ENCODE measurements around the gene GRID1. TPM values are rescaled to one million over a fixed set of nuclear protein-coding genes. Genes with fewer than 3 reads are reported as not detected.
"Not testable (repeated sequence)": the region's sequence is repeated elsewhere in the genome, so short reads cannot be mapped to it uniquely, and the experiment has no call there.

Gene GRID1
- total and polyA plus RNA-seq, 5 donors = 0.06 to 1.8 (median 0.29) TPM

DNA sequence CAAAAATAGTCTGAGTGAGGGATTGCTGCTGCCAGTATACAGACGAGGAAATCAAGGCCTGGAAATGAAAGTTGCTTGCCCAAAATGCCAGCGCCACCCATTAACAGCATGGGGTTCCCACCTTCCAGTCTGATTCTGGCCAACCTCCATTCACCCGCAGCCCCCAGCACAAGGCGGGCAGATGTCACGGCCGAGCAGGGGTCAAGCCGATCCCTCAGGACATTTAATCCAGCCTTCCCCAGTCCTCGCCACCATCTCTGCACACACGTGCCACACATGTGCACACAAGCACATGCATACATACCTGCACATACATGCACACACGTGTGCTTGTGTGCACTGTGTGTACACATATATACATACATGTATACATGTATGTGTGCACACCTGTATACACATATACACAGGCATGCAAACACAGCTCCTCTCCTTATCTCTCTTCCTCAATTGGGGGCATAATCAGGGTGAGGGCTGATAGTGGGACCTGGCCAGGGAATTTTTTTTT lies 122.9 kb downstream of the GRID1 start:
- DNase-seq (no peak), ATAC-seq (no peak)
- Histone ChIP-seq H3K4me1 (ENCODE audit: control insufficient read depth, insufficient read depth, low read length) (no peaks in the 10 kb centered on the region), H3K9me3 (ENCODE audit: control insufficient read depth, low read length) (no peaks in the 10 kb centered on the region), H3K27ac (ENCODE audit: low read length) (no peak overlapping the region), H3K27me3 (ENCODE audit: control insufficient read depth, insufficient read depth) (no peaks in the 10 kb centered on the region), H3K4me3 (ENCODE audit: low read length) (no peak overlapping the region)
- intact Hi-C loops (cut with DNase I) = no loop called here
- 86% methylated on average over 10 of the region's 10 CpGs for WGBS

DNA sequence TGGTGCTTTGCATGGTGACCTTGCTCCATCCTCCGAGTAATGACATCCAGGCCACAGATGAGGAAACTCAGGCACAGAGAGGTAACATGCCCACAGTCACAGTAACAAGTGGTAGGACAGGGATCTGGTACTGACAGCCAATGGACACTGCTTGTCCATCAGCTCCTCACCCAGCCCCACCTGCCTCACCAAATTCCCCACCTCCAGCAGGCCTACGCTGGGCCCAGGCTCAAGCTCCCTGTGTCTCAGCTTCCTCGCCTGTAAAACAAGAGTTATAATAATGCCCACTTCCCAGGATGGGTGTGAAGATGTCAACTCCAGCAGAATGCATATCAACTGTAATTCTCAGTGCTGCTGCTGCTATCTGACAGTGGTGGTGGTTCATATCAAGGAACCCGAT lies 123.8 kb downstream of the GRID1 start:
- Histone ChIP-seq H3K27ac (ENCODE audit: low read length) (no peak overlapping the region), H3K9me3 (ENCODE audit: control insufficient read depth, low read length) (no peaks in the 10 kb centered on the region), H3K4me3 (ENCODE audit: low read length) (no peak overlapping the region), H3K4me1 (ENCODE audit: control insufficient read depth, insufficient read depth, low read length) (no peaks in the 10 kb centered on the region), H3K27me3 (ENCODE audit: control insufficient read depth, insufficient read depth) (no peaks in the 10 kb centered on the region)
- DNase-seq (no peak), ATAC-seq (no peak)
- intact Hi-C loops (cut with DNase I) = no loop called here
- WGBS = 90% methylated on average over 4 of the region's 4 CpGs

DNA sequence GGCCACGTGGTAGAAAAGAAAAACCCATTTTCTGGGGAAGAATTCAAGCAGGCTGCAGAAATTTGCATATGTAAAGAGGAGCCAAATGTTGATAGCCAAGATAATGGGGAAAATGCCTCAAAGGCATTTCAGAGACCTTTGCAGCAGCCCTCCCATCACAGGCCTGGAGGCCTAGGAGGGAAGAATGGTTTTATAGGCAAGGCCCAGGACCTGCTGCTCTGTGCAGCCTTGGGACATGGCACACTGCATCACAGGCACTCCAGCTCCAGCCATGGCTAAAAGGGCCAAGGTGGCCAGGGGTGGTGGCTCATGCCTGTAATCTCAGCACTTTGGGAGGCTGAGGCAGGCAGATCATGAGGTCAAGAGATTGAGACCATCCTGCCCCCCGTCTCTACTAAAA lies 128.5 kb downstream of the GRID1 start:
- ATAC-seq; H3K4me3 ChIP-seq (ENCODE audit: low read length); DNase-seq; intact Hi-C loops (cut with DNase I); H3K27me3 ChIP-seq (ENCODE audit: control insufficient read depth, insufficient read depth); H3K9me3 ChIP-seq (ENCODE audit: control insufficient read depth, low read length); H3K4me1 ChIP-seq (ENCODE audit: control insufficient read depth, insufficient read depth, low read length); H3K27ac ChIP-seq (ENCODE audit: low read length): not testable (repeated sequence)
- 42% methylated on average over 2 of the region's 2 CpGs for WGBS

DNA sequence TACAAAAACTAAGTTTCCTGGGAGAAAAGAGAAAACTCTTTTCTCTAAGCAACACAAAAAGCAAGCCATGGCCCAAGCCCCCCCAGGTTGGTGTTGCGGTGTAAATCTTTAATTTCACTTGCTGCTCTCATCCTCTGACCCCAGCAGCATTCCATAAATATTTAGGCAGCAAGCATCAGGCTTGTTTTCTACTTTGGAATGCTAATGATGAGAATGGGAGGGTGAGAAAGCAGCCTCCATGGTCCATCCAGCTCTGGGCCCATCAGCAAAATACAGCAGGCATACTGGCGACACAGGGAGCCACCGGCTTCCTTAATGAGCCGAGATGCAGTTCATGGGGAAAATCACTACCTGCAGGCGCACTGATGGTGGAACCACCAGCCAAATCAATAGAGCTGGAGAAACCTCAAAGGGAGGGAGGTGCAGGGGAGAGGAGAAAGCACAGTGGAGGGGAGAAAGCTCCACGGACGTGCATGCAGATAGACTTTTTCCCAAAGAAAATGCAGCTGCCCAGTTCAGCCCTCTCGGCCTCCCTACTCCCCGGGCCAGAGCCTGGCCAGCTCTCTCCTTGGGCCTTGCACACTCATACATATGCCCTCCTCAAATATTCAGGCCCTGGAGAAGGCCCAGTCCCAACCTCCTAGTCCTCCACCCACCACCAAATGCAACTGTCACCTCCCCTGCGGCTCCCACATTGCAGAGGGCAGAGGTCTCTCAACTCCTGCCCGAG lies 131.9 kb downstream of the GRID1 start:
- intact Hi-C loops (cut with DNase I) = no loop called here
- no peak for ATAC-seq
- no peak overlapping the region for H3K27ac ChIP-seq (ENCODE audit: low read length)
- H3K27me3 ChIP-seq (ENCODE audit: control insufficient read depth, insufficient read depth) = no peaks in the 10 kb centered on the region
- no peak for DNase-seq
- H3K4me1 ChIP-seq (ENCODE audit: control insufficient read depth, insufficient read depth, low read length) = no peaks in the 10 kb centered on the region
- H3K4me3 ChIP-seq (ENCODE audit: low read length) = no peak overlapping the region
- H3K9me3 ChIP-seq (ENCODE audit: control insufficient read depth, low read length) = no peaks in the 10 kb centered on the region
- WGBS = 60% methylated on average over 11 of the region's 11 CpGs

DNA sequence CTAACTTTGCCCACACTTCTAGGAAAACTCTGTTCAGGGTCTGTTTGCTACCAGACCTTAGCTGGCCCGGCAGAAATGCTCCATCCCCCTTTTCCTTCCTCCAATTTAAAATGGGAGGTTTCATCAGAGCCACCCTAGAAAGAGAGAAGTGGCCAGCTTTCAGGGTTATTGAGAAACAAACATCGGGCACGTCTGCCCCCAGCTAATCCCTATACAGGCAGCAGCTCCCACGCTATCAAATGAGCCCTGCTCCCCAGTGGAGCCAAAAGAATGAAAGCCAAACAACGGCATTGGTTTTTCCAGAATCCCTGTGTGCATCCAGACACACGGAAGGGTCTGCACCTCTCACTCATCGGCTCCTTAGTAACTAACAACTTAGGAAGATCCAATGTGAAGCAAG lies 132.5 kb downstream of the GRID1 start:
- DNase-seq = no peak
- H3K27ac ChIP-seq (ENCODE audit: low read length) = no peak overlapping the region
- no peaks in the 10 kb centered on the region for H3K9me3 ChIP-seq (ENCODE audit: control insufficient read depth, low read length)
- H3K4me1 ChIP-seq (ENCODE audit: control insufficient read depth, insufficient read depth, low read length) = no peaks in the 10 kb centered on the region
- intact Hi-C loops (cut with DNase I) = no loop called here
- H3K4me3 ChIP-seq (ENCODE audit: low read length) = no peak overlapping the region
- WGBS = 41% methylated on average over 7 of the region's 7 CpGs
- no peak for ATAC-seq
- no peaks in the 10 kb centered on the region for H3K27me3 ChIP-seq (ENCODE audit: control insufficient read depth, insufficient read depth)

DNA sequence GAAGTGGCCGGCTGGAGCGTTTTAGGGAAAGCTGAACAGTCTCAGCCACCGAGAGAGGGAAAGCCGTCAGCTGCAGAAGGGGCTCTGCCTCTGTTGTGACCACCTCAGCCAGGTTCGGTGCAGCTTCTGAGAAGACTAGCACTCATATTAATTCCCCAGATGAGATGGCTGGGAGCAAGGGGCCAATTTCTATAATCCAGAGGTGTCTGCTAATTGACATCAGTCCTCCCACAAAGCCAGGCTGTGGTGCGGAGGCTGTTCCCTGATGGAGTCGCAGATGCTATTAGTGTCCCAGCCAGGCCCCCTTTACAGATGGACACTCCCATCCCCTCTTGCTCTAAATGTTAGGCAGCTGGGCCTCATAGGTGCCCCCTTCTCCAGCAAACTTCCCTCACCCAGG lies 133.5 kb downstream of the GRID1 start:
- DNase-seq (no peak), ATAC-seq (no peak)
- Histone ChIP-seq H3K9me3 (ENCODE audit: control insufficient read depth, low read length) (no peaks in the 10 kb centered on the region), H3K27me3 (ENCODE audit: control insufficient read depth, insufficient read depth) (no peaks in the 10 kb centered on the region), H3K4me3 (ENCODE audit: low read length) (no peak overlapping the region), H3K27ac (ENCODE audit: low read length) (no peak overlapping the region), H3K4me1 (ENCODE audit: control insufficient read depth, insufficient read depth, low read length) (no peaks in the 10 kb centered on the region)
- intact Hi-C loops (cut with DNase I) = no loop called here
- 73% methylated on average over 7 of the region's 7 CpGs for WGBS

DNA sequence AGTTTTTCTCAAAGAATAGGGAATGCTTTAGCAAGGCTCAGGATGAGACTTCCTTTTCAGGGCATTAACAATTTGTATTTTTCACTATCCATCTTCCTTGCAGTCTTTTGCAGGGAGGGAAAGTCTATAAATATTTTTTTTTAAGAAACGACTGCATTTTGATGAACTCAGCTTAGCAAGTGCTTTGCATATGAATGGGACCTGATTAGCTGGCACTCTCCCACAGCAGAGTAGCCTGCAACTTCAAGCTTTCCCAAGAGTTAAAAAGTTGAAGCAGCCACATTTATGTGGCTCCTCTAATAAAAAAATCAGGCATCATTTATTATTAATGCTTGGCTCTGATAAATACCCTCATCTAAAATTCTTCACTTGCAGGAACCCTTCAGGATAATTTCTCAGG lies 134.0 kb downstream of the GRID1 start:
- Histone ChIP-seq H3K27me3 (ENCODE audit: control insufficient read depth, insufficient read depth) (no peaks in the 10 kb centered on the region), H3K9me3 (ENCODE audit: control insufficient read depth, low read length) (no peaks in the 10 kb centered on the region), H3K4me1 (ENCODE audit: control insufficient read depth, insufficient read depth, low read length) (no peaks in the 10 kb centered on the region), H3K27ac (ENCODE audit: low read length) (no peak overlapping the region), H3K4me3 (ENCODE audit: low read length) (no peak overlapping the region)
- DNase-seq (no peak), ATAC-seq (no peak)
- intact Hi-C loops (cut with DNase I) = no loop called here
- WGBS = 18% methylated on average over 1 of the region's 1 CpG

DNA sequence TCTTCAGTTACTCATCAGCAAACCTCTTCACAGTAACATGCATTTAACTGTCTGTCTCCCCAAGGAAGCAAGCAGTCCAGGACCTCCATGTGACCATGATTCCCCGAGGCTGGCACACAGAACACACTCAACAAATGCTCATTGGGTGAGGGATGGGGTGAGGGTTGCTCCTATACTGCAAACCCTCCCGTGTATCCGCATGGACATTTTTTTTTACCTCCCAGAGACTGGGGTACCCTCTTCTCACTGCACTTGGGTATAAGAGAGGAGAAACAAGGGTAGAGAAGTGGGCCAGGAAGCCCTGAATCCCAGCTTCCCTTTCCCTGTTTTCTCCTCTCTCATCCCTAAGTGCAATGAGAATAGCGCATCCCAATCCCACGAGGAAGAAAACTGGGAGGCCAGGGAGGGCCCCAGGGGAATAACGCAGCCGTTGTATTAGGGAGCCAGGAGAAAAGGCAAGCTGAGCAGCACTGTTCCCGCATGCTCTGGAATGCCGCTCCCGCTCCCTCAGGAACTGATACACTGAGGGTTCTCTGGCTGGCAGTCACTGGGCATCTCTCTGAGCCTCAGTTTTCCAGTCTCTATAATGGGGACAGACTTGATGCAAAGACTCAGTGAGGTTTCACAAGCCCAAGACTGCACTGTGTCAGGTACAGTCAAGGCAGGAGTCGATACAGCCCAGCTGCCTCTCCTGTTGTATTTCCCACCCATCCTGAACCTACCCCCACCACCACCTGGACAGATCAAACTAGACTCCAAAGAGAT lies 134.6 kb downstream of the GRID1 start:
- Histone ChIP-seq H3K4me1 (ENCODE audit: control insufficient read depth, insufficient read depth, low read length) (no peaks in the 10 kb centered on the region), H3K4me3 (ENCODE audit: low read length) (no peak overlapping the region), H3K27ac (ENCODE audit: low read length) (no peak overlapping the region), H3K9me3 (ENCODE audit: control insufficient read depth, low read length) (no peaks in the 10 kb centered on the region), H3K27me3 (ENCODE audit: control insufficient read depth, insufficient read depth) (no peaks in the 10 kb centered on the region)
- DNase-seq (no peak), ATAC-seq (no peak)
- intact Hi-C loops (cut with DNase I) = no loop called here
- 71% methylated on average over 11 of the region's 11 CpGs for WGBS

DNA sequence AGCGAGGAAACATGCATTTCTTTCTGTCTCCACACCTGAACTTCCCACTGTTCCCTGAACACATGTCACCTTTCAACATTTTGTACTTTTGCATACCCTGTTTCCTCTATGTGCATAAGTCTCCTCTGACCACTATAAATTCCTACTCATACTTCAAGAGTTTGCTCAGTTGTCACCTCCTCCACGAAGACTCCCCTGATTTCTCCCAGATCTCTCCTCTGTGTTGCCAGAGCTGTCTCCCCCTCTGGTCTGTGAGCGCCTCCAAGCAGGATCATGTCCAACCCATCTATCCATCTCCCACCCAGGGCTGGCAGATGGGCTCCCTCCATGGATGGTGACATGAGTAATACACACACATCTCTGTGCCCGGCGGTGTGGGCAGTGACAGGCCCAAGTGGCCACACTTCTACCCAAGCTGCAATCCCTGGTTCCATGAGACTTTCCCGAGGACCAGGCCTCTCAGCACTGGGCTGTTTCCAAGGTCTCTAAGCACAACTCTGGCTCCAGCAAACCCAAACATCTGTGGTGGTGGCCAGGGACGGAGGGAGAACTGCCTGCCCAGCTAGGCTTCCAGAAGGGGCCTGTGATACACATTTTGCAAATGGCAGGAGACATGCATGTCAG lies 135.9 kb downstream of the GRID1 start:
- WGBS = 80% methylated on average over 7 of the region's 7 CpGs
- no peak for ATAC-seq

DNA sequence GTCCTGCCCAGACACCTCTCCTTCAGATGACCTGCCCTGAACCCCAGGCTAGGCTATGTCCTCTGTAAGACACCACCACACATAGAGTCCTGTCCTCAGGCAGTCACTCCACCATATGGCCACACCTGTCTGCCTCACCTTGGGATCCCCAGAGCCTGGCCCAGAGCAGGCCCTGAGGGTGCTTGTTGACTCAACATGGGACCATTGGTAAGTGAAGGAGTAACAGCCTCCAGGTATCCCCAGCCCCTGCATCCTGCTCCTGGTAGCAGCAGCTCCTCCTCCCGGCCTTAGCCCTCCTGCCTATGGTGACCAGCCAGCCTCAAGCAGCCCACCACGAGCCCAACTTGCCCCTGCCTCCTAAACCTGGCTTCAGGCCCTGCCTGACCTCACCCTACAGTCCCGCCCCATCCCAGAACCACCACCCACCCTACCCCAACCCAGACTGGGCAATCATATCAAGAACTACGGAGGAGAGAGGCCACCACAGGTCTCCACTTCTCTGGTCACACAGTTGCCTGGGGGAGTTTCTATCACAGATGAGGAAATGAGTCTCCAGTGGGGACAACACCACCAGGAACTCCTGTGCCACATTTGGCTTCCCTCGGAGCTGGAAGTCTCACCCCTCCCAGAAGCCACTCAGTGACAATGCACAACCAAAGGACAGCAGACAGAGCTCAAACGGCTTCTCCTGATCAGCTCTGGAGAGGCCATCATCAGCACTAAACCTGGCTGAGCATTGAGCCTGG lies 136.6 kb downstream of the GRID1 start:
- no peak for DNase-seq
- intact Hi-C loops (cut with DNase I) = no loop called here
- H3K4me3 ChIP-seq (ENCODE audit: low read length) = no peak overlapping the region
- ATAC-seq = no peak
- no peaks in the 10 kb centered on the region for H3K9me3 ChIP-seq (ENCODE audit: control insufficient read depth, low read length)
- no peak overlapping the region for H3K27ac ChIP-seq (ENCODE audit: low read length)
- 76% methylated on average over 6 of the region's 6 CpGs for WGBS
- H3K4me1 ChIP-seq (ENCODE audit: control insufficient read depth, insufficient read depth, low read length) = no peaks in the 10 kb centered on the region
- H3K27me3 ChIP-seq (ENCODE audit: control insufficient read depth, insufficient read depth) = no peaks in the 10 kb centered on the region

More for the DNA sequence above, 135.9 kb downstream of the GRID1 start:
- no peaks in the 10 kb centered on the region for H3K9me3 ChIP-seq (ENCODE audit: control insufficient read depth, low read length)
- no peak overlapping the region for H3K4me3 ChIP-seq (ENCODE audit: low read length)
- no peak for DNase-seq
- H3K27me3 ChIP-seq (ENCODE audit: control insufficient read depth, insufficient read depth) = no peaks in the 10 kb centered on the region
- no peaks in the 10 kb centered on the region for H3K4me1 ChIP-seq (ENCODE audit: control insufficient read depth, insufficient read depth, low read length)
- intact Hi-C loops (cut with DNase I) = no loop called here
- no peak overlapping the region for H3K27ac ChIP-seq (ENCODE audit: low read length)

DNA sequence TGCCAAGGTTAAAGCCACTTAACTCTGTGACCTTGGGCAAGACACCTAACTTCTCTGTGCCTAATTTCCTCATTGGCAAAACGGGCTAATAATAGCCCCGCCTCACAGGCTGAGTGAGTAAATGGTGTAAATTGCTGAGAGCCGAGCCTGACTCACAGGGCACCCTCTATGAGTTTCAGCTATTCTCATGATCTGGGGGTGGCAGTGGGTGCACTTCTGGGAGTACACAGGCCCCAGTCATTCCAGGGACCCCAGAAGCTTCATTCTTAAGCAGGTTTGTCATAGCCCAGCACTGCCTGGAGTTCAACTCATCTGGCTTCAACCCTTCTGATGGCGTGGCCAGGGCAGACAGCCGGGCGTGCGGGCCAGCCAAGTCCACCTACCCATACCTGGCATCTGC lies 137.2 kb downstream of the GRID1 start:
- ATAC-seq = no peak
- DNase-seq = no peak
- Histone ChIP-seq H3K27me3 (ENCODE audit: control insufficient read depth, insufficient read depth) (no peaks in the 10 kb centered on the region), H3K4me3 (ENCODE audit: low read length) (no peak overlapping the region), H3K27ac (ENCODE audit: low read length) (no peak overlapping the region), H3K9me3 (ENCODE audit: control insufficient read depth, low read length) (no peaks in the 10 kb centered on the region), H3K4me1 (ENCODE audit: control insufficient read depth, insufficient read depth, low read length) (no peaks in the 10 kb centered on the region)
- 86% methylated on average over 7 of the region's 7 CpGs for WGBS
- intact Hi-C loops (cut with DNase I) = no loop called here
